HG03432 (cell line): ENCODE results near the gene ZBTB7C.

ENCODE experiments used
- ATAC-seq: cut with Tn5 transposase; IDR thresholded peaks from one replicate; pipeline ENCODE4 v1.9.1; 2021; ENCODE audit warnings: mild to moderate bottlenecking, moderate library complexity; ENCODE audit not compliant: unreplicated experiment

ZBTB7C gene

GRCh38 chr18:48355276-48356115 lies 53.7 kb downstream of the ZBTB7C start:
- ATAC-seq = no peak

GRCh38 chr18:48354746-48355260 lies 54.4 kb downstream of the ZBTB7C start:
- ATAC-seq = no peak

- no peak for ATAC-seq
These were observed 57.0 kb downstream of the ZBTB7C start for GRCh38 chr18:48352051-48352755.

GRCh38 chr18:48351216-48352050 lies 57.8 kb downstream of the ZBTB7C start:
- ATAC-seq = no peak

GRCh38 chr18:48348739-48349138 lies 60.4 kb downstream of the ZBTB7C start:
- ATAC-seq = no peak

- ATAC-seq = no peak
These were observed 61.3 kb downstream of the ZBTB7C start for GRCh38 chr18:48347756-48348326.

GRCh38 chr18:48345596-48345995 lies 63.6 kb downstream of the ZBTB7C start:
- ATAC-seq = no peak

GRCh38 chr18:48342581-48342980 lies 66.6 kb downstream of the ZBTB7C start:
- no peak for ATAC-seq

GRCh38 chr18:48342125-48342524 lies 67.1 kb downstream of the ZBTB7C start:
- ATAC-seq = no peak

- ATAC-seq = no peak
These were observed 68.6 kb downstream of the ZBTB7C start for GRCh38 chr18:48340560-48340959.

GRCh38 chr18:48339692-48340091 lies 69.5 kb downstream of the ZBTB7C start:
- ATAC-seq = no peak

GRCh38 chr18:48338915-48339314 lies 70.3 kb downstream of the ZBTB7C start:
- ATAC-seq = no peak

GRCh38 chr18:48337053-48337452 lies 72.1 kb downstream of the ZBTB7C start:
- ATAC-seq = no peak

GRCh38 chr18:48336332-48336731 lies 72.9 kb downstream of the ZBTB7C start:
- ATAC-seq = no peak

GRCh38 chr18:48335829-48336228 lies 73.4 kb downstream of the ZBTB7C start:
- no peak for ATAC-seq

- ATAC-seq = no peak
These were observed 74.3 kb downstream of the ZBTB7C start for GRCh38 chr18:48334845-48335244.

GRCh38 chr18:48333563-48333962 lies 75.6 kb downstream of the ZBTB7C start:
- no peak for ATAC-seq

GRCh38 chr18:48330016-48330991 lies 78.9 kb downstream of the ZBTB7C start:
- no peak for ATAC-seq

GRCh38 chr18:48328473-48329210 lies 80.5 kb downstream of the ZBTB7C start:
- ATAC-seq = no peak
